IMR-90 (cell line): Measurements from ENCODE around the gene FBXO28. TPM values are rescaled to one million over a fixed set of nuclear protein-coding genes. Genes with fewer than 3 reads are reported as not detected.

Experiments
- ATAC-seq: fragments of 200-7000 bp; cut with Tn5 transposase; 2 replicates; pipeline ENCODE4 v1.9.1; 2020; ENCODE audit warnings: low read depth, mild to moderate bottlenecking, moderate library complexity
- BruUV-seq: library from RNA; stranded (reverse); fragments of 400-500 nt; replicated peaks from 2 replicates; lab custom pipeline; 2021; lab: Mats Ljungman, UMichigan
- CTCF ChIA-PET: fragments of 300-600 bp; formaldehyde crosslinking; extraction: SDS; loops from one replicate; lab custom pipeline; 2021; ENCODE audit warnings: antibody characterized with exemption; lab: Yijun Ruan, JAX
- POLR2A ChIA-PET: fragments of 300-600 bp; sonication (Branson Sonifier 250); formaldehyde crosslinking; loops from one replicate; lab custom pipeline; 2022; ENCODE audit warnings: antibody characterized with exemption; ENCODE audit not compliant: unreplicated experiment; lab: Charles Lee
- DNase-seq: peaks from one replicate; pipeline ENCODE4 v3.0.0; 2013
- H2AFZ ChIP-seq: replicated peaks from 2 replicates; pipeline ENCODE3; 2013; ENCODE audit warnings: low read length, mild to moderate bottlenecking; ENCODE audit not compliant: poor library complexity
- H2AK5ac ChIP-seq: 2 replicates; pipeline ENCODE4 v1.6.1; 2013; ENCODE audit warnings: low read depth, low read length, inconsistent platforms
- H2AK9ac ChIP-seq: replicated peaks from 2 replicates; pipeline ENCODE3; 2013; ENCODE audit warnings: mild to moderate bottlenecking, low read depth, low read length, moderate library complexity; ENCODE audit not compliant: poor library complexity
- H2BK120ac ChIP-seq: 2 replicates; pipeline ENCODE4 v1.6.1; 2013; ENCODE audit warnings: low read depth, low read length, inconsistent platforms
- H2BK15ac ChIP-seq: 3 replicates; pipeline ENCODE4 v1.6.1; 2013; ENCODE audit warnings: low read depth, low read length, inconsistent platforms
- H2BK20ac ChIP-seq: 2 replicates; pipeline ENCODE4 v1.6.1; 2013; ENCODE audit warnings: low read depth, mild to moderate bottlenecking, inconsistent platforms, low read length, moderate library complexity
- H2BK5ac ChIP-seq: 2 replicates; pipeline ENCODE4 v1.6.1; 2013; ENCODE audit warnings: mild to moderate bottlenecking, low read depth, low read length, inconsistent platforms; ENCODE audit not compliant: poor library complexity, severe bottlenecking
- H3K14ac ChIP-seq: replicated peaks from 2 replicates; pipeline ENCODE4 v1.6.1; 2013; ENCODE audit warnings: low read depth, low read length, inconsistent platforms
- H3K18ac ChIP-seq: 2 replicates; pipeline ENCODE4 v1.6.1; 2013; ENCODE audit warnings: low read depth, low read length, control low read depth
- H3K23ac ChIP-seq: 2 replicates; pipeline ENCODE4 v1.6.1; 2013; ENCODE audit warnings: low read depth, low read length, inconsistent platforms
- H3K27ac ChIP-seq: 2 replicates; pipeline ENCODE4 v1.5.1; 2013; ENCODE audit warnings: mild to moderate bottlenecking, control low read depth, low read length; ENCODE audit not compliant: insufficient read depth
- H3K27me3 ChIP-seq: 2 replicates; pipeline ENCODE4 v1.6.1; 2013; ENCODE audit warnings: low read length; ENCODE audit not compliant: control insufficient read depth, insufficient read depth
- H3K36me3 ChIP-seq: 2 replicates; pipeline ENCODE4 v1.6.1; 2013; ENCODE audit warnings: low read length, mixed read lengths; ENCODE audit not compliant: control insufficient read depth, insufficient read depth
- H3K4ac ChIP-seq: 2 replicates; pipeline ENCODE4 v1.6.1; 2013; ENCODE audit warnings: low read depth, low read length, inconsistent platforms
- H3K4me1 ChIP-seq: 2 replicates; pipeline ENCODE4 v1.6.1; 2013; ENCODE audit warnings: low read length, mixed read lengths; ENCODE audit not compliant: control insufficient read depth, insufficient read depth
- H3K4me2 ChIP-seq: 2 replicates; pipeline ENCODE4 v1.6.1; 2013; ENCODE audit warnings: low read depth, mild to moderate bottlenecking, control low read depth, low read length, moderate library complexity
- H3K4me3 ChIP-seq: 2 replicates; pipeline ENCODE4 v1.5.1; 2013; ENCODE audit warnings: low read depth, mild to moderate bottlenecking, control low read depth, low read length, moderate library complexity; ENCODE audit not compliant: insufficient read depth
- H3K56ac ChIP-seq: 2 replicates; pipeline ENCODE4 v1.6.1; 2013; ENCODE audit warnings: low read length, inconsistent platforms; ENCODE audit not compliant: insufficient read depth; ENCODE audit errors: extremely low read depth
- H3K79me1 ChIP-seq, 2 experiments: 2 replicates each; pipeline ENCODE4 v1.6.1; 2013; ENCODE audit warnings: low read length in 2 of 2, inconsistent platforms in 1 of 2, low read depth in 1 of 2
- H3K9ac ChIP-seq: 2 replicates; pipeline ENCODE4 v1.6.1; 2013; ENCODE audit warnings: low read depth, low read length, control low read depth
- H3K9me1 ChIP-seq: 2 replicates; pipeline ENCODE4 v1.6.1; 2013; ENCODE audit warnings: low read length, inconsistent platforms; ENCODE audit not compliant: insufficient read depth
- H3K9me3 ChIP-seq: 2 replicates; pipeline ENCODE4 v1.6.1; 2013; ENCODE audit warnings: low read length; ENCODE audit not compliant: control insufficient read depth, insufficient read depth
- H4K20me1 ChIP-seq: 2 replicates; pipeline ENCODE4 v1.6.1; 2013; ENCODE audit warnings: low read length, inconsistent platforms; ENCODE audit not compliant: insufficient read depth
- H4K5ac ChIP-seq: 2 replicates; pipeline ENCODE4 v1.6.1; 2013; ENCODE audit warnings: mild to moderate bottlenecking, low read depth, low read length, control low read depth
- H4K8ac ChIP-seq, 2 experiments: 2 replicates each; pipeline ENCODE4 v1.6.1; 2013; ENCODE audit warnings: low read depth in 2 of 2, low read length in 2 of 2, control low read depth in 1 of 2, inconsistent platforms in 1 of 2
- H4K91ac ChIP-seq: 2 replicates; pipeline ENCODE4 v1.6.1; 2013; ENCODE audit warnings: low read depth, low read length, inconsistent platforms; ENCODE audit not compliant: insufficient read depth
- BHLHE40 ChIP-seq: fragments of 150-350 bp; IDR thresholded peaks from 2 replicates; pipeline ENCODE4 v1.6.1; 2016; ENCODE audit warnings: mild to moderate bottlenecking, low read depth, low read length
- CTCF ChIP-seq: conservative IDR thresholded peaks from 2 replicates; pipeline ENCODE4 v1.5.1; 2012; ENCODE audit warnings: mild to moderate bottlenecking, low read depth, low read length, improper control_type of control experiment
- FOS ChIP-seq: fragments of 150-350 bp; IDR thresholded peaks from 2 replicates; pipeline ENCODE4 v1.6.1; 2016; ENCODE audit warnings: low read depth, low read length
- MAZ ChIP-seq: IDR thresholded peaks from 2 replicates; pipeline ENCODE4 v1.6.1; 2012; ENCODE audit warnings: low read depth, mild to moderate bottlenecking, low read length, improper control_type of control experiment, moderate library complexity, borderline replicate concordance
- POLR2A ChIP-seq: IDR thresholded peaks from 2 replicates; pipeline ENCODE4 v1.6.1; 2012; ENCODE audit warnings: mild to moderate bottlenecking, low read depth, low read length
- RAD21 ChIP-seq: IDR thresholded peaks from 2 replicates; pipeline ENCODE4 v1.6.1; 2012; ENCODE audit warnings: low read length, improper control_type of control experiment
- RCOR1 ChIP-seq: IDR thresholded peaks from 2 replicates; pipeline ENCODE4 v1.6.1; 2012; ENCODE audit warnings: mild to moderate bottlenecking, low read length, improper control_type of control experiment; ENCODE audit not compliant: insufficient replicate concordance
- SMC3 ChIP-seq: fragments of 150-350 bp; IDR thresholded peaks from 2 replicates; pipeline ENCODE4 v1.6.1; 2016; ENCODE audit warnings: low read depth, mild to moderate bottlenecking, antibody characterized with exemption, low read length, moderate library complexity
- WGBS, 2 experiments: methylation state at CpG; one replicate each; pipeline versions ENCODE4 v1.1.5 to v1.1.7; 2013; ENCODE audit warnings: missing lambda C conversion rate in 2 of 2; ENCODE audit not compliant: insufficient read length in 1 of 2; ENCODE audit errors: extremely low coverage in 2 of 2; 5-methylcytosine and 5-hydroxymethylcytosine counted together
- dilution Hi-C: fragments of 300-500 bp; cut with HindIII; formaldehyde crosslinking; loops from one replicate; pipeline ENCODE4 v1.14.3; 2018; ENCODE audit warnings: low sequenced_read_pairs; ENCODE audit not compliant: unreplicated experiment
- in situ Hi-C: fragments of 300-500 bp; cut with MboI; formaldehyde crosslinking; loops from 3 replicates; pipeline ENCODE4 v1.14.3; 2019; ENCODE audit warnings: low sequenced_read_pairs, inconsistent platforms, mixed read lengths
- intact Hi-C: fragments of 100-400 bp; cut with micrococcal nuclease; formaldehyde crosslinking; loops from 2 replicates; pipeline ENCODE4 v1.10.0; 2022
- polyA plus RNA-seq, 3 experiments: library from polyadenylated mRNA; depleted of rRNA; stranded (reverse); fragments of >200 nt; gene quantifications; 2 replicates each; pipeline ENCODE4 v1.2.3, GENCODE V29; 2012; ENCODE audit warnings: low replicate concordance in 1 of 3
- total RNA-seq: library from RNA; depleted of rRNA; stranded (reverse); fragments of >200 nt; gene quantifications from 2 replicates; pipeline ENCODE4 v1.2.3, GENCODE V29; 2012
- TF ChIP-seq, protein P1 (sequence below): fragments of 150-350 bp; IDR thresholded peaks from 2 replicates; pipeline ENCODE4 v1.6.1; 2016; ENCODE audit warnings: low read depth, mild to moderate bottlenecking, low read length, moderate library complexity, borderline replicate concordance

Gene FBXO28
- total and polyA plus RNA-seq, 2 of the 4 experiments (the other 2 are of a cell fraction): 11.6 to 22.6 TPM

DNA sequence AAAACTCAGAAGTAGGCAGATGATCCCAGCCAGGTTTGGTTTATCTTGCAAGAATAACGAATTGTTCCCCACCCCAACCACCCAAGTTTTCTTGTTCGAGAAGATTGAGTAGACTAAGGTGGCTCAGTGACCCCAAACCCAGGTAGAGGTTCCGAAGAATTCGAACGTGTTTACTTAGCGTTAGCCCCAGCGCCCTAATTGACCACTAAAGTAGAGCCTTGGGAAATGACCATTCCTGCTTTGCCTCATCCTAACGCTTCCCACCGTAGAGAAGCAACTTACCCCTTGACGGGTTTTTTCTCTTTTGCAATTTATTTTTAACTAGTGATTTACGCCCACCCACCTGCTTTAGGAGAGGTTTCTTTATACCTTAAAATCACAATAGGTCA, 870 bp downstream of the FBXO28 start (continued):
- TF ChIP-seq BHLHE40 (no peak), POLR2A (no peak; the same call in 1 of the 2 replicates), FOS (no peak)
- TF ChIP-seq, protein P1, sequence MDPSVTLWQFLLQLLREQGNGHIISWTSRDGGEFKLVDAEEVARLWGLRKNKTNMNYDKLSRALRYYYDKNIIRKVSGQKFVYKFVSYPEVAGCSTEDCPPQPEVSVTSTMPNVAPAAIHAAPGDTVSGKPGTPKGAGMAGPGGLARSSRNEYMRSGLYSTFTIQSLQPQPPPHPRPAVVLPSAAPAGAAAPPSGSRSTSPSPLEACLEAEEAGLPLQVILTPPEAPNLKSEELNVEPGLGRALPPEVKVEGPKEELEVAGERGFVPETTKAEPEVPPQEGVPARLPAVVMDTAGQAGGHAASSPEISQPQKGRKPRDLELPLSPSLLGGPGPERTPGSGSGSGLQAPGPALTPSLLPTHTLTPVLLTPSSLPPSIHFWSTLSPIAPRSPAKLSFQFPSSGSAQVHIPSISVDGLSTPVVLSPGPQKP: no peak

GRCh38 chr1:224116131-224116530, 2.2 kb downstream of the FBXO28 start:
- Histone ChIP-seq H2AK9ac (no peak overlapping the region), H3K4me2 (no peak overlapping the region), H3K4ac (no peak overlapping the region), H3K56ac (no peak overlapping the region), H3K23ac (no peak overlapping the region), H2AK5ac (no peak overlapping the region), H3K79me1 (peaks cover 0 to 25% of the 10 kb centered on the region in 2 experiments; a peak in 3 of 4 replicates), H2BK20ac (no peak overlapping the region), H3K27me3 (no peaks in the 10 kb centered on the region), H3K14ac (no peak overlapping the region), H2BK15ac (no peak overlapping the region), H2BK120ac (no peak overlapping the region), H3K27ac (no peak overlapping the region), H3K9me3 (no peaks in the 10 kb centered on the region), H4K91ac (no peak overlapping the region), H3K4me3 (no peak overlapping the region), H4K20me1 (peaks cover 10% of the 10 kb centered on the region; the same call in 1 of the 2 replicates), H3K18ac (no peak overlapping the region), H3K36me3 (no peaks in the 10 kb centered on the region), H2AFZ (no peak overlapping the region), H3K9me1 (no peaks in the 10 kb centered on the region), H4K8ac (no peak overlapping the region), H2BK5ac (no peak overlapping the region), H3K4me1 (no peaks in the 10 kb centered on the region; the same call in 1 of the 2 replicates), H3K9ac (no peak overlapping the region), H4K5ac (no peak overlapping the region)
- CTCF ChIA-PET: interaction anchor here (0.6 to 2.0 kb wide), 6 partner anchors 9 to 387 kb away, joined by 3 to 10 read pairs (median 4); no protein-coding TSS in a partner anchor
- no CpG with 5 or more reads among the region's 4 CpGs for WGBS, 2 experiments
- peak; percentile 68 for DNase-seq
- BruUV-seq: no TSS peak
- peak; percentile 62 for TF ChIP-seq RAD21
- no peak for TF ChIP-seq RCOR1
- TF ChIP-seq SMC3: peak; percentile 56
- TF ChIP-seq CTCF: peak; percentile 60
- no peak for TF ChIP-seq MAZ
- intact Hi-C loops: loop anchor here (1.0 to 10.0 kb wide), 4 partner anchors 217 to 806 kb away; no protein-coding TSS in a partner anchor
- in situ Hi-C loops: no loop called here
- POLR2A ChIA-PET: no interaction called here
- dilution Hi-C loops: no loop called here
- peak; percentile 35; the same call in 1 of the 2 replicates for ATAC-seq
